Endothelial cell of umbilical vein (primary cell): ENCODE measurements around the gene PKD1.
A peak's percentile ranks its signal among the peaks of the same experiment; 100 is the strongest.

ENCODE experiments used
- CTCF ChIP-seq, 2 donors: IDR thresholded peaks; 1 replicate in 1 of 2; 2 replicates in 1 of 2; pipeline ENCODE4 v1.5.1; 2011; ENCODE audit warnings: low read length in 2 of 2, mild to moderate bottlenecking in 2 of 2, moderate library complexity in 2 of 2, control low read depth in 1 of 2, inconsistent platforms in 1 of 2, low read depth in 1 of 2; ENCODE audit not compliant: insufficient read depth in 1 of 2; ENCODE audit errors: extremely low read depth in 1 of 2
- EZH2 ChIP-seq: IDR thresholded peaks from 2 replicates; pipeline ENCODE4 v1.6.1; 2012; ENCODE audit warnings: borderline replicate concordance, low read depth, mild to moderate bottlenecking, moderate library complexity, low read length, inconsistent platforms; ENCODE audit not compliant: severe bottlenecking
- POLR2A ChIP-seq: IDR thresholded peaks from 2 replicates; pipeline ENCODE4 v1.6.1; 2012; ENCODE audit warnings: low read depth, mild to moderate bottlenecking, control low read depth, low read length

GRCh38 chr16:2088759-2089358 lies 46.8 kb downstream of the PKD1 start:
- TF ChIP-seq POLR2A, result peak; percentile 18
- TF ChIP-seq CTCF (IDR thresholded peaks at IDR 0.05; ENCODE audit: extremely low read depth in 1 of 2, insufficient read depth in 1 of 2, low read depth in 1 of 2, low read length in 2 of 2), result no peak
- no peak for TF ChIP-seq EZH2
